Neutrophil (primary cell): Measurements from ENCODE around the gene TTC7B.

Source experiments
- H3K27ac ChIP-seq: fragments of 200-600 bp; sonication (generic); 2 replicates; pipeline ENCODE4 v1.5.1; 2016; ENCODE audit warnings: mild to moderate bottlenecking, moderate library complexity
- H3K27me3 ChIP-seq: fragments of 200-600 bp; sonication (generic); 2 replicates; pipeline ENCODE4 v1.6.0; 2016; ENCODE audit warnings: mild to moderate bottlenecking
- H3K36me3 ChIP-seq: fragments of 200-600 bp; sonication (generic); 2 replicates; pipeline ENCODE4 v1.5.1; 2017
- H3K4me1 ChIP-seq, 2 experiments: fragments of 200-600 bp in 1 of 2; sonication (generic) in 1 of 2; 1 replicate in 1 of 2; 2 replicates in 1 of 2; pipeline versions ENCODE4 v1.5.1 to v1.6.1; 2013 to 2016; ENCODE audit warnings: low read depth in 1 of 2, low read length in 1 of 2, mild to moderate bottlenecking in 1 of 2, moderate library complexity in 1 of 2; ENCODE audit not compliant: control insufficient read depth in 1 of 2, insufficient read depth in 1 of 2
- H3K4me3 ChIP-seq, 2 experiments: fragments of 200-600 bp in 1 of 2; sonication (generic) in 1 of 2; 1 replicate in 1 of 2; 2 replicates in 1 of 2; pipeline ENCODE4 v1.5.1; 2013 to 2016; ENCODE audit warnings: low read depth in 1 of 2, low read length in 1 of 2, mild to moderate bottlenecking in 1 of 2, moderate library complexity in 1 of 2
- H3K9me3 ChIP-seq: fragments of 200-600 bp; sonication (generic); 2 replicates; pipeline ENCODE4 v1.5.1; 2016
- CTCF ChIP-seq: fragments of 200-600 bp; sonication (generic); IDR thresholded peaks from 2 replicates; pipeline ENCODE4 v1.5.1; 2016; ENCODE audit warnings: antibody characterized with exemption

TTC7B gene

DNA sequence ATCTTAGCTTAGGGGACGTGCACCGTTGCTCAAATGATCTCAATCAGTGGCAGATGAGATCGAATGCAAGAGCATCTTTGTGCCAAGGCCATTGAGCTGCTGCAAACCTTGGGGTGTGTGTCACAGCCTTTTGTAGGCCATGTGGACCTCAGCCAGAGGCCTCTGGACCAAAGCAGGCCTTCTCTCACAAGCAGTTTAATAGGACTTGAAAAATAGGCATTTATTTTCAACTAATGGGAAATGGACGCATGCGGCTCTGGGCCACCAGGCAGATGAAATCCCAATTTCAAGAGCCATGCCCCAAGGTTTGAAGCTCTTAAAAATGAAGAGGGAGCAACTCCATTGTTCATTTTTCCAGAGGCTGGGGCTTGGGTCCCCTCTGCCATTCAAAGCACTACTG lies 87.3 kb downstream of the TTC7B start:
- no peak for TF ChIP-seq CTCF
- no peak overlapping the region for H3K27ac ChIP-seq
- H3K36me3 ChIP-seq, result no peaks in the 10 kb centered on the region

DNA sequence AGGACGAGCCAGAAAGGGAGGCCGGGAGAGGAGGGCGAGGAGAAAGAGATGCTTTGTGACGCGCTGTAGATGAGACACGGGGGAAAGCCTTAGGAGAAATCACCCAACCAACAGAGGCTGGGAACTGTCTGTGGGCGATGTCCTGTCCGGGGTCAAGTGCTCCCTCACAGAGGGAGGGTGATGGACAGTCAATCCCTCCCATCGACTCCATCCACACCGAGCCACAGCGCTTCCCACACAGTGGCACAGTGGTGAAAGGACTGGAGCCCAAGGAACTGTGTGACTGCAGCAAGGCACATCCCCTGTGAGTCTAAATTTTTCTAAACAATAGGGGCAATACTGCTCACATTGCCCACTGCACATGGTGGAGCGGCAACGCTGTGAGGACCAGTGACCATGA lies 89.1 kb downstream of the TTC7B start:
- Histone ChIP-seq H3K36me3 (no peaks in the 10 kb centered on the region), H3K4me3 (no peak overlapping the region), H3K27me3 (no peaks in the 10 kb centered on the region), H3K27ac (no peak overlapping the region), H3K4me1 (peaks cover 41 to 53% of the 10 kb centered on the region in 2 experiments), H3K9me3 (no peaks in the 10 kb centered on the region)
- TF ChIP-seq CTCF, result no peak

More for the DNA sequence above, 87.3 kb downstream of the TTC7B start:
- Histone ChIP-seq H3K4me3 (no peak overlapping the region), H3K27me3 (no peaks in the 10 kb centered on the region), H3K4me1 (peaks cover 38 to 53% of the 10 kb centered on the region in 2 experiments), H3K9me3 (no peaks in the 10 kb centered on the region)

- TF ChIP-seq CTCF, result no peak
- Histone ChIP-seq H3K9me3 (no peaks in the 10 kb centered on the region), H3K27me3 (no peaks in the 10 kb centered on the region), H3K4me1 (peaks cover 41 to 53% of the 10 kb centered on the region in 2 experiments), H3K36me3 (no peaks in the 10 kb centered on the region), H3K27ac (no peak overlapping the region), H3K4me3 (no peak overlapping the region)
These were observed 89.6 kb downstream of the TTC7B start for GRCh38 chr14:90726656-90727055.

DNA sequence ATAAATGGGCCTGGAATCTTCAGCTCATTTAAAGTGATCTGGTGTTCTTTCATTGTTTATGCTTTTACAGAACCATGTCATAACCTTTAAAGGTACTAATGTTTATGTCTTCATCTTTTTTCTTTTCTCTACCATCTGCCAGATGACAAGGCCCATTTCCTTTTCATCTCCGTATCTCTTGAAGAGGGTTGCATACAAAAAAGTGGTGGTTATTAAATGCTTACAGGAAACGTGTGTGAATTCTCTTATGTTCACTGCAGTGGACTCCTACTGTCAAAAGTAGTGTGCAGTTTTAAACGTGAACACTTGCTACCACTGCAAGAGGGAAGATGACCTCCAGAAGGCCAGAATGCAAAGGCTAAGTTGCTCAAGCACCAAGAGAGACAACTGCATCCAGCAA lies 91.4 kb downstream of the TTC7B start:
- TF ChIP-seq CTCF, result no peak
- Histone ChIP-seq H3K9me3 (no peaks in the 10 kb centered on the region), H3K4me3 (no peak overlapping the region), H3K27me3 (no peaks in the 10 kb centered on the region), H3K27ac (no peak overlapping the region), H3K36me3 (no peaks in the 10 kb centered on the region), H3K4me1 (peaks cover 43 to 53% of the 10 kb centered on the region in 2 experiments)

GRCh38 chr14:90722590-90722989 lies 93.6 kb downstream of the TTC7B start:
- Histone ChIP-seq H3K27ac (peak overlapping the region; percentile 79), H3K9me3 (no peaks in the 10 kb centered on the region), H3K36me3 (no peaks in the 10 kb centered on the region), H3K4me3 (peak overlapping the region; percentile 29 to 47), H3K4me1 (peaks cover 43 to 59% of the 10 kb centered on the region in 2 experiments), H3K27me3 (no peaks in the 10 kb centered on the region)
- TF ChIP-seq CTCF, result no peak
